Measurements from ENCODE around the gene NDUFB3. TPM values are rescaled to one million over a fixed set of nuclear protein-coding genes. Genes with fewer than 3 reads are reported as not detected.

The NDUFB3 gene
- polyA plus RNA-seq, 2 of the 4 experiments (the other 2 are of a cell fraction) = 162 to 220 TPM

- Histone ChIP-seq H3K27ac (no peak overlapping the region), H3K4me1 (no peaks in the 10 kb centered on the region), H3K9me3 (no peaks in the 10 kb centered on the region), H3K4me2 (no peak overlapping the region), H3K4me3 (no peak overlapping the region)
- DNase-seq (ENCODE audit: low read depth in 1 of 2, low spot score in 1 of 2) (no peak), FAIRE-seq (no peak), ATAC-seq (no peak)
- ChIA-PET CTCF (interaction anchor here (0.8 kb wide), 1 partner anchor 17 kb away, joined by 5 read pairs; no protein-coding TSS in a partner anchor), POLR2A (no interaction called here)
- TF ChIP-seq JUNB (IDR thresholded peaks at IDR 0.05) = no peak
- TF ChIP-seq HES2 (IDR thresholded peaks at IDR 0.05) = no peak
- TF ChIP-seq ZNF302 (CRISPR knock-in tag; IDR thresholded peaks at IDR 0.05) = no peak
- no peak for TF ChIP-seq CBX8 (IDR thresholded peaks at IDR 0.05)
- TF ChIP-seq HEYL (CRISPR knock-in tag; IDR thresholded peaks at IDR 0.05) = no peak
- TF ChIP-seq PHF8 (IDR thresholded peaks at IDR 0.05; ENCODE audit: borderline replicate concordance, low read depth) = no peak
- TF ChIP-seq HOXB5 (CRISPR knock-in tag; IDR thresholded peaks at IDR 0.05) = no peak
- no peak for TF ChIP-seq RNF2 (IDR thresholded peaks at IDR 0.05; ENCODE audit: borderline replicate concordance, low read depth)
- TF ChIP-seq CTCF (IDR thresholded peaks at IDR 0.05) = no peak
- no peak for TF ChIP-seq RCOR1 (IDR thresholded peaks at IDR 0.05; ENCODE audit: low read depth, low read length)
- TF ChIP-seq CHD4 (IDR thresholded peaks at IDR 0.05; ENCODE audit: borderline replicate concordance) = no peak
- TF ChIP-seq JUN (IDR thresholded peaks at IDR 0.05) = no peak
- no peak for TF ChIP-seq REST (IDR thresholded peaks at IDR 0.05)
- no peak for TF ChIP-seq USF2 (IDR thresholded peaks at IDR 0.05)
- no peak for TF ChIP-seq GATA3 (IDR thresholded peaks at IDR 0.05; ENCODE audit: borderline replicate concordance)
- no peak for TF ChIP-seq RAD21 (conservative IDR thresholded peaks at IDR 0.05 in 1 of 2, IDR thresholded peaks at IDR 0.05 in 1 of 2)
- no peak for TF ChIP-seq POLR2A (IDR thresholded peaks at IDR 0.05; ENCODE audit: low read length)
- TF ChIP-seq TP53 (CRISPR knock-in tag; IDR thresholded peaks at IDR 0.05) = no peak
- no peak for TF ChIP-seq ZSCAN20 (CRISPR knock-in tag; IDR thresholded peaks at IDR 0.05)
- 89% methylated on average over 2 of the region's 2 CpGs for WGBS (ENCODE audit: missing lambda C conversion rate)
These were observed 13.1 kb downstream of the NDUFB3 start for GRCh38 chr2:201084863-201085262.

- H3K4me3 ChIP-seq = no peak overlapping the region
- CTCF ChIA-PET = interaction anchor here (0.6 to 1.9 kb wide), 5 partner anchors 11 to 581 kb away, joined by 3 to 5 read pairs (median 3); partner anchors contain the start of gene KCTD18
- H3K9me3 ChIP-seq = no peaks in the 10 kb centered on the region
- FAIRE-seq (no peak), ATAC-seq (no peak), DNase-seq (ENCODE audit: low read depth in 1 of 2, low spot score in 1 of 2) (no peak)
- POLR2A ChIA-PET = no interaction called here
- no peak overlapping the region for H3K27ac ChIP-seq
- WGBS (ENCODE audit: missing lambda C conversion rate) = 89% methylated on average over 4 of the region's 4 CpGs
- no peak for TF ChIP-seq CTCF (IDR thresholded peaks at IDR 0.05)
- no peak for TF ChIP-seq NFE2L2 (conservative IDR thresholded peaks at IDR 0.05; ENCODE audit: low read length)
- TF ChIP-seq MAFK (IDR thresholded peaks at IDR 0.05; ENCODE audit: partially characterized antibody) = peak; percentile 39
- H3K4me2 ChIP-seq = no peak overlapping the region
- no peaks in the 10 kb centered on the region for H3K4me1 ChIP-seq
These were observed 18.8 kb downstream of the NDUFB3 start for GRCh38 chr2:201090574-201090973.
